ENCODE results near the gene SPATA2L.
"Not testable (repeated sequence)": the region's sequence is repeated elsewhere in the genome, so short reads cannot be mapped to it uniquely, and the experiment has no call there.

SPATA2L gene

GRCh38 chr16:89704281-89704680 is 2.8 kb upstream of the SPATA2L start:
- WGBS, result 89% methylated on average over 13 of the region's 13 CpGs
- Histone ChIP-seq H3K27me3 (ENCODE audit: insufficient read depth, low read length) (peaks cover 3% of the 10 kb centered on the region; the same call in 1 of the 2 replicates), H3K9me3 (ENCODE audit: insufficient read depth, low read depth, low read length) (no peaks in the 10 kb centered on the region), H3K9ac (ENCODE audit: low read depth, low read length) (no peak overlapping the region), H3K27ac (ENCODE audit: low read depth, low read length) (no peak overlapping the region), H3K4me1 (ENCODE audit: insufficient read depth, low read length) (peaks cover 10% of the 10 kb centered on the region; the same call in 1 of the 2 replicates), H3K4me3 (ENCODE audit: low read length) (no peak overlapping the region), H3K36me3 (ENCODE audit: insufficient read depth, low read length) (0 out of 2 replicates have a peak, but pooled peaks cover under 1% of the 10 kb centered on the region)

GRCh38 chr16:89700649-89701424 is 668 bp downstream of the SPATA2L start:
- H3K36me3 ChIP-seq (ENCODE audit: insufficient read depth, low read length), result peaks cover 19% of the 10 kb centered on the region; the same call in 1 of the 2 replicates
- peak overlapping the region; percentile 87 for H3K4me3 ChIP-seq (ENCODE audit: low read length)
- H3K9me3 ChIP-seq (ENCODE audit: insufficient read depth, low read depth, low read length), result no peaks in the 10 kb centered on the region
- peak overlapping the region; percentile 74; the same call in 1 of the 2 replicates for H3K27ac ChIP-seq (ENCODE audit: low read depth, low read length)
- WGBS, result 3% methylated on average over 78 of the region's 78 CpGs
- peaks cover 3% of the 10 kb centered on the region; the same call in 1 of the 2 replicates for H3K27me3 ChIP-seq (ENCODE audit: insufficient read depth, low read length)
- peak overlapping the region; percentile 54 for H3K9ac ChIP-seq (ENCODE audit: low read depth, low read length)
- peaks cover 6% of the 10 kb centered on the region; the same call in 1 of the 2 replicates for H3K4me1 ChIP-seq (ENCODE audit: insufficient read depth, low read length)

GRCh38 chr16:89700100-89700648 is 1.3 kb downstream of the SPATA2L start:
- H3K27ac ChIP-seq (ENCODE audit: low read depth, low read length), result peak overlapping the region; percentile 77; the same call in 1 of the 2 replicates
- H3K4me1 ChIP-seq (ENCODE audit: insufficient read depth, low read length), result peaks cover 6% of the 10 kb centered on the region; the same call in 1 of the 2 replicates
- H3K4me3 ChIP-seq (ENCODE audit: low read length), result peak overlapping the region; percentile 87

GRCh38 chr16:89699629-89700099 is 1.8 kb downstream of the SPATA2L start:
- Histone ChIP-seq H3K9ac (ENCODE audit: low read depth, low read length) (peak overlapping the region; percentile 39; the same call in 1 of the 2 replicates), H3K27ac (ENCODE audit: low read depth, low read length) (peak overlapping the region; percentile 77; the same call in 1 of the 2 replicates), H3K36me3 (ENCODE audit: insufficient read depth, low read length) (peaks cover 28% of the 10 kb centered on the region; the same call in 1 of the 2 replicates), H3K4me3 (ENCODE audit: low read length) (peak overlapping the region; percentile 42)
- H3K4me1 ChIP-seq (ENCODE audit: insufficient read depth, low read length); H3K9me3 ChIP-seq (ENCODE audit: insufficient read depth, low read depth, low read length); H3K27me3 ChIP-seq (ENCODE audit: insufficient read depth, low read length): not testable (repeated sequence)
- 71% methylated on average over 18 of the region's 18 CpGs for WGBS

More at GRCh38 chr16:89700100-89700648, 1.3 kb downstream of the SPATA2L start:
- Histone ChIP-seq H3K27me3 (ENCODE audit: insufficient read depth, low read length) (peaks cover 3% of the 10 kb centered on the region; the same call in 1 of the 2 replicates), H3K36me3 (ENCODE audit: insufficient read depth, low read length) (peaks cover 25% of the 10 kb centered on the region; the same call in 1 of the 2 replicates), H3K9me3 (ENCODE audit: insufficient read depth, low read depth, low read length) (no peaks in the 10 kb centered on the region), H3K9ac (ENCODE audit: low read depth, low read length) (peak overlapping the region; percentile 54)
- 1% methylated on average over 30 of the region's 30 CpGs for WGBS

- not testable (repeated sequence) for H3K9me3 ChIP-seq (ENCODE audit: insufficient read depth, low read depth, low read length); H3K27ac ChIP-seq (ENCODE audit: low read depth, low read length); H3K4me3 ChIP-seq (ENCODE audit: low read length); H3K9ac ChIP-seq (ENCODE audit: low read depth, low read length); H3K27me3 ChIP-seq (ENCODE audit: insufficient read depth, low read length); H3K4me1 ChIP-seq (ENCODE audit: insufficient read depth, low read length)
- WGBS, result 98% methylated on average over 14 of the region's 14 CpGs
- H3K36me3 ChIP-seq (ENCODE audit: insufficient read depth, low read length), result peaks cover 35% of the 10 kb centered on the region
Measured at GRCh38 chr16:89698717-89699116, 2.8 kb downstream of the SPATA2L start.

- peaks cover 6% of the 10 kb centered on the region; the same call in 1 of the 2 replicates for H3K4me1 ChIP-seq (ENCODE audit: insufficient read depth, low read length)
- no peaks in the 10 kb centered on the region for H3K27me3 ChIP-seq (ENCODE audit: insufficient read depth, low read length)
- no peak overlapping the region for H3K27ac ChIP-seq (ENCODE audit: low read depth, low read length)
- H3K9ac ChIP-seq (ENCODE audit: low read depth, low read length), result no peak overlapping the region
- peaks cover 43% of the 10 kb centered on the region for H3K36me3 ChIP-seq (ENCODE audit: insufficient read depth, low read length)
- 94% methylated on average over 32 of the region's 32 CpGs for WGBS
- no peak overlapping the region for H3K4me3 ChIP-seq (ENCODE audit: low read length)
- no peaks in the 10 kb centered on the region for H3K9me3 ChIP-seq (ENCODE audit: insufficient read depth, low read depth, low read length)
Measured at GRCh38 chr16:89697616-89698331, 3.7 kb downstream of the SPATA2L start.

GRCh38 chr16:89697161-89697615 is 4.3 kb downstream of the SPATA2L start:
- Histone ChIP-seq H3K4me3 (ENCODE audit: low read length) (no peak overlapping the region), H3K4me1 (ENCODE audit: insufficient read depth, low read length) (peaks cover 6% of the 10 kb centered on the region; the same call in 1 of the 2 replicates), H3K27ac (ENCODE audit: low read depth, low read length) (no peak overlapping the region), H3K9ac (ENCODE audit: low read depth, low read length) (no peak overlapping the region), H3K9me3 (ENCODE audit: insufficient read depth, low read depth, low read length) (no peaks in the 10 kb centered on the region), H3K36me3 (ENCODE audit: insufficient read depth, low read length) (peaks cover 48% of the 10 kb centered on the region), H3K27me3 (ENCODE audit: insufficient read depth, low read length) (no peaks in the 10 kb centered on the region)
- 94% methylated on average over 19 of the region's 19 CpGs for WGBS

- Histone ChIP-seq H3K36me3 (ENCODE audit: insufficient read depth, low read length) (peaks cover 53% of the 10 kb centered on the region), H3K4me1 (ENCODE audit: insufficient read depth, low read length) (peaks cover 6% of the 10 kb centered on the region; the same call in 1 of the 2 replicates), H3K27ac (ENCODE audit: low read depth, low read length) (no peak overlapping the region), H3K4me3 (ENCODE audit: low read length) (no peak overlapping the region), H3K9me3 (ENCODE audit: insufficient read depth, low read depth, low read length) (no peaks in the 10 kb centered on the region), H3K27me3 (ENCODE audit: insufficient read depth, low read length) (no peaks in the 10 kb centered on the region), H3K9ac (ENCODE audit: low read depth, low read length) (no peak overlapping the region)
- 93% methylated on average over 18 of the region's 18 CpGs for WGBS
Measured at GRCh38 chr16:89696670-89697128, 4.8 kb downstream of the SPATA2L start.

- H3K4me1 ChIP-seq (ENCODE audit: insufficient read depth, low read length), result peaks cover 6% of the 10 kb centered on the region; the same call in 1 of the 2 replicates
- no peak overlapping the region for H3K4me3 ChIP-seq (ENCODE audit: low read length)
- WGBS, result 88% methylated on average over 25 of the region's 25 CpGs
- peaks cover 58% of the 10 kb centered on the region for H3K36me3 ChIP-seq (ENCODE audit: insufficient read depth, low read length)
- H3K9me3 ChIP-seq (ENCODE audit: insufficient read depth, low read depth, low read length), result no peaks in the 10 kb centered on the region
- no peak overlapping the region for H3K27ac ChIP-seq (ENCODE audit: low read depth, low read length)
- H3K27me3 ChIP-seq (ENCODE audit: insufficient read depth, low read length), result no peaks in the 10 kb centered on the region
- no peak overlapping the region for H3K9ac ChIP-seq (ENCODE audit: low read depth, low read length)
Measured at GRCh38 chr16:89695875-89696669, 5.4 kb downstream of the SPATA2L start.
